ENCODE results near the gene LPP. TPM values are rescaled to one million over a fixed set of nuclear protein-coding genes. Genes with fewer than 3 reads are reported as not detected.

The LPP gene
- total RNA-seq, 3 donors from 2014 or later: 262 to 816 (median 325) TPM

DNA sequence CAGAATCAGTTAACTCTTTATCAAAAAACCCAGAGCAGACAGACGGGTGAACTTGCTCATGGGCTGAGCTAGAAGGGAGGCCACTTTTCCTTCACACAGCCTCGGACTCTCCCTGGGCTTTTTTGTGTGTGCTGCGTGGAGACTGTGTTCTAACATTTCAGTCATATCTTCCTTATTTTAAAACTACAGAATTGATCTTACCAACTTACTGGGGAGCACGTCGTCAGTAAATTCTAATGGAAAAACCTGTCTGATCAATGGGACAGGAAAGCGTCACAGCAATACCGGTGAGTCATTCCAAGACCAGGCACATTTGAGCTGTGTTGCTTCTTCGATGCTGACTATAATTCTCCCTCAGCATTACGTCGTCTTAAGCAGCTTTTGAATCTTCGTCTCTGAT, 145.1 kb downstream of the LPP start:
- H3K4me1 ChIP-seq (ENCODE audit: low read depth): peaks cover 44% of the 10 kb centered on the region

DNA sequence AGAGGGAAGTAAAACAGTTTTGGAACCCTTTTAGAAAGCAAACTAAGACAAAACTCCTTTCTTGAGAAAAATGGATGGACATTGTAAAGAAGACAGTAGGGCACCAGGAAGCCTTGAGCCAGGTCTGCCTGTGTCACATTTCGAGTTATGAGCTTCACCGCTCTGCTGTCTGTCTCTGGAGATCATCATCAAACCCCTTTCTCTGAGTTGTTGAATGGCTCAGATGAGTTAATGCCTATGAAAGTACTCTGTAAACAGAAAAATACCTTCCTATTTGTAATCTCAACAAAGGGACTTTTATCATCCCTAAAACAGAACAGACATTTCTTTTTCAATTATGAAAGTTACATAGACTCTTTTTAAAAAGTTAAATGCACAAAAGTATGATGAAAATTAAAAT, 145.8 kb downstream of the LPP start:
- DNase-seq (no peak), ATAC-seq (no peak)
- Histone ChIP-seq H3K36me3 (ENCODE audit: low read depth) (no peaks in the 10 kb centered on the region), H3K4me3 (no peak overlapping the region), H3K9me3 (no peaks in the 10 kb centered on the region), H3K4me1 (ENCODE audit: low read depth) (peaks cover 38% of the 10 kb centered on the region)
- intact Hi-C loops (cut with DNase I, micrococcal nuclease): no loop called here
- TF ChIP-seq, protein P1, sequence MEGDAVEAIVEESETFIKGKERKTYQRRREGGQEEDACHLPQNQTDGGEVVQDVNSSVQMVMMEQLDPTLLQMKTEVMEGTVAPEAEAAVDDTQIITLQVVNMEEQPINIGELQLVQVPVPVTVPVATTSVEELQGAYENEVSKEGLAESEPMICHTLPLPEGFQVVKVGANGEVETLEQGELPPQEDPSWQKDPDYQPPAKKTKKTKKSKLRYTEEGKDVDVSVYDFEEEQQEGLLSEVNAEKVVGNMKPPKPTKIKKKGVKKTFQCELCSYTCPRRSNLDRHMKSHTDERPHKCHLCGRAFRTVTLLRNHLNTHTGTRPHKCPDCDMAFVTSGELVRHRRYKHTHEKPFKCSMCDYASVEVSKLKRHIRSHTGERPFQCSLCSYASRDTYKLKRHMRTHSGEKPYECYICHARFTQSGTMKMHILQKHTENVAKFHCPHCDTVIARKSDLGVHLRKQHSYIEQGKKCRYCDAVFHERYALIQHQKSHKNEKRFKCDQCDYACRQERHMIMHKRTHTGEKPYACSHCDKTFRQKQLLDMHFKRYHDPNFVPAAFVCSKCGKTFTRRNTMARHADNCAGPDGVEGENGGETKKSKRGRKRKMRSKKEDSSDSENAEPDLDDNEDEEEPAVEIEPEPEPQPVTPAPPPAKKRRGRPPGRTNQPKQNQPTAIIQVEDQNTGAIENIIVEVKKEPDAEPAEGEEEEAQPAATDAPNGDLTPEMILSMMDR (IDR thresholded peaks at IDR 0.05): no peak

More for the DNA sequence above, 145.1 kb downstream of the LPP start:
- H3K9me3 ChIP-seq: no peaks in the 10 kb centered on the region
- no peak overlapping the region for H3K4me3 ChIP-seq
- intact Hi-C loops (cut with DNase I, micrococcal nuclease): no loop called here
- TF ChIP-seq, protein P1 (IDR thresholded peaks at IDR 0.05): no peak
- DNase-seq: no peak
- no peak for ATAC-seq
- H3K36me3 ChIP-seq (ENCODE audit: low read depth): no peaks in the 10 kb centered on the region

DNA sequence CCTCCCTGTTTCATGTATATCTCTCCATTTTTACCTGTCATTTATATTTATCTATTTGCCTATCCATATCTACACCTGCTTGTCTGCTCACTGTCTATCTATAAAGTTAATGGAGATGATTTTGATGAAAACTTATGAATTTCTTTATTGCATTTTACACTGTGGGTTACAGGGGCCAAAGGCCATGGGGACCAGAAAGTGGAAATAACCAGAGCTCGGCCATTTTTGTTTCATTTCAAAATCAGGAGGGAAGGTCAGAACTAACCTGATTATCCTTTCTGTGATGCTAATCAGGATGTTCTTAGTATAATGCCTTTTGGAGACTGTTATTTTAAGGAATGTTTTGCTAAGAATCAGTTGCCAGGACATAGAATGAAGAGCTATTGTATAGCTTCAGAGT, 147.2 kb downstream of the LPP start:
- intact Hi-C loops (cut with DNase I, micrococcal nuclease): no loop called here
- ATAC-seq (no peak), DNase-seq (no peak)
- Histone ChIP-seq H3K9me3 (no peaks in the 10 kb centered on the region), H3K4me3 (no peak overlapping the region), H3K36me3 (ENCODE audit: low read depth) (no peaks in the 10 kb centered on the region), H3K4me1 (ENCODE audit: low read depth) (peaks cover 25% of the 10 kb centered on the region)
- TF ChIP-seq, protein P1 (IDR thresholded peaks at IDR 0.05): no peak

DNA sequence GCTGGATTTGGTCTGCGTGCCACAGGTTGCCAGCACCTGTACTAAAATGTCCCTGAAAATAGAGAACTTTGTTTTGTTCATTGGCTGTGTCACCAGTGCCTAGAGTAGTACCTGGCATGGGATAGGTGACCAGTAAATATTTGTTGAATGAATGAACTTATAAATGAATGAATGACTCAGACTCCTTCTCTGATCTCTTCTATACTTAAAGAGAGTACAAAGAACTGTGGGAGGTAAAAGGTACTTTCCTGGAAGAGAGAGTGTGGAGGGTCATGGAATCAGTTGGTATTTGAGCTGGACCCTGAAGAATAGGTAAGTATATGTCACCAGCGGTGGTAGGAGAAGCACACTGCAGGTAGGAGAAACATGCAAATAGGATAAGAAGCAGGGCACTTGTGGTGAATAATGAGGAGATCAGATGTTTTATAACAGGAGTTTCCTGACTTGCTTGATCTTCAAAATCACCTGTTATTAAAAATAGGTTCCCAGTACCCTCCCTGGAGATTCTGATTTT, 149.4 kb downstream of the LPP start:
- H3K4me1 ChIP-seq (ENCODE audit: low read depth): peaks cover 7% of the 10 kb centered on the region
- TF ChIP-seq, protein P1 (IDR thresholded peaks at IDR 0.05): no peak
- no peaks in the 10 kb centered on the region for H3K9me3 ChIP-seq
- H3K4me3 ChIP-seq: no peak overlapping the region
- no peak for DNase-seq
- ATAC-seq: no peak
- intact Hi-C loops (cut with DNase I, micrococcal nuclease): no loop called here
- H3K36me3 ChIP-seq (ENCODE audit: low read depth): no peaks in the 10 kb centered on the region

DNA sequence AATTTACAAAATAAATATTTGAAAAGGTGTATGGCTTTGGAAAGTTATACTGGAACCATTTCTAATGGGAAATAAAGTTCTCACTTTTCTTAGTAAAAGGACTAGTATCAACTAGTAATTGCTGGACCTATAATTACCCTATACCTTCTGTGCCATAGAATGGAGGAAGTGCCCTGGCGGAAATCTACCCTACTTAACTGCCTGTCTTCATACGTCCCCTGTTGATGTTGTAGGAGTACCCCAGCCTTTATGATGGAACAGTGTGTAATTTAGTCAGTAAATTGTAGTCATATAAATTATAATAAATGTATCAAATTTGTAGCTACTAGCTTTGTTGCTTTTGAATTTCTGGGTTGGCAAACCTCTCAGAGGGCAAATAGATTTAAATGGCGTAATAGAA, 149.9 kb downstream of the LPP start:
- DNase-seq (no peak), ATAC-seq (peak; percentile 62)
- intact Hi-C loops (cut with DNase I, micrococcal nuclease): no loop called here
- TF ChIP-seq, protein P1 (IDR thresholded peaks at IDR 0.05): no peak
- Histone ChIP-seq H3K9me3 (no peaks in the 10 kb centered on the region), H3K4me3 (no peak overlapping the region), H3K4me1 (ENCODE audit: low read depth) (peaks cover 2% of the 10 kb centered on the region), H3K36me3 (ENCODE audit: low read depth) (no peaks in the 10 kb centered on the region)

DNA sequence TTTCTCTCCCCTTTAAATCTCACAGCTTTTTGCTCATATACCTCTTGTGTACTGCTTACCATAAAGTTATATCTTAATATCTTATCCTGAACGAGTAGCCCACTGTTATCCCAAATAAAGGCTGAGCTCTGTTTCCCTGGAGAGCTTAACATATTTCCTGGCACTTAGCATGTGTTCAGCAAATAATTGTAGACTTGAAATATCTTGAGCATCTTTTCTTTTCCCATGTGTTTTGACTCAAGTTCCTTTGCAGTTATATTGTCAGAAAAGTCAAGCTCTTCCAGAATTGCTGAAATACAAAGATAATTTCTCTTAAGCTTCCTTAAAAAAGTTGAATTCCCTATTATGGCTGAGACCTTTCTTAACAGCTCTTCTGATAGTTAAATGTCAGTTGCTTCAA, 150.5 kb downstream of the LPP start:
- H3K9me3 ChIP-seq: no peaks in the 10 kb centered on the region
- no peak for ATAC-seq
- no peaks in the 10 kb centered on the region for H3K36me3 ChIP-seq (ENCODE audit: low read depth)
- H3K4me3 ChIP-seq: no peak overlapping the region
- no peak for DNase-seq
- no peaks in the 10 kb centered on the region for H3K4me1 ChIP-seq (ENCODE audit: low read depth)
- TF ChIP-seq, protein P1 (IDR thresholded peaks at IDR 0.05): no peak
- intact Hi-C loops (cut with DNase I, micrococcal nuclease): no loop called here
